Measurements from ENCODE around the gene CLEC4D. TPM values are rescaled to one million over a fixed set of nuclear protein-coding genes. Genes with fewer than 3 reads are reported as not detected.

The CLEC4D gene
- polyA plus RNA-seq, 1 donor from 2014 or later = not detected

DNA sequence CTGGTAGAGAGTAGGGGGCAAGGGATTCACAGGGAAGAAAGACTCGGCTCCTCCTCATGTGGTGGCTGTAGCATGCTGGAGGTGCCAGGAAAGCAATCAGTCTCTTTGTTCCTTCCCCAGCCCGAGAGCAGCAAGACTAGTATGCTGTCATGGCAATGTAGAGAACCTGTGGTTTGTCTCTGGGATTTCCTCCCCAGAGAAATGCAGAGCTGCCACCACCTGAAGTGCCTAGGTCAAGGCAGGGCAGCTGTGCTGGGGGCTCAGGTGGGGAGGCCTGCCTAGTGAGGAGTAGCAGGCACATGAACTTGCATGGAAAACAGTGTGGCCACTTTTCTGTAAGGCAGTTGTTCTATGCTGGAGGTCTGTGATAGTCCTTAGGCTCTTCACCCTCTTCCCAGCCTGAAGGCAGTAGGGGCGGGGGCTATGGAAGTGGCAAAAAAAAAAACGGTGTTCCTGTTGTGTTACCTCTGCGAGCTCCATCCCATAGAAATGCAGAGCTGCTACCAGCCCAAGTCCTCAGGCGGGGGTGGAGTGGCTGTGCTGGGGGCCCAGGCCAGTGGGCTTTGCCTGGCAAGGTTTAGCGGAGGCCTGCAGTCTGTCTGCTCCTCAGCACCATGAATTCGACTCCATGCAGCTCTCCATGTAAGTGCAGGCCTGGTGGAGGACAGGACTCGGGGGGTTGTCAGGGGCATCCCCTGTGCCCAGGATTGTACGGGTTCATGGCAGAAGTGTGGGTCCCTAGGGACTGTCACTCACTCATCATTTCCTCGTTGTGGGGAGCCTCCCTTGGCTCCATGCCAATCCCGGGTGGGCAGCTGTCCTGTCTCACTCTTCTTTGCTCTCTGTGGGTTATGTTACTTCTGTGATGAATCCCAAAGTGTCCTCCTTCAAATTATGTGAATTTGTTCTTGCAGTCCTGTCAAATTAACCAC, 4.1 kb upstream of the CLEC4D start:
- Histone ChIP-seq H2AFZ (ENCODE audit: low read depth, low read length) (no peak overlapping the region), H3K36me3 (ENCODE audit: insufficient read depth, low read length) (no peaks in the 10 kb centered on the region), H3K9me2 (ENCODE audit: insufficient read depth, low read length) (no peaks in the 10 kb centered on the region), H3K79me2 (replicated peaks; ENCODE audit: insufficient read depth, low read length) (no peaks in the 10 kb centered on the region), H3K4me2 (ENCODE audit: low read length) (no peak overlapping the region), H3F3A (ENCODE audit: insufficient read depth, low read length, poor library complexity, severe bottlenecking) (no peaks in the 10 kb centered on the region), H3K27ac (ENCODE audit: low read length) (no peak overlapping the region), H3K27me3 (ENCODE audit: insufficient read depth, low read depth, low read length) (no peaks in the 10 kb centered on the region), H3K9me3 (ENCODE audit: low read length) (no peaks in the 10 kb centered on the region), H4K20me1 (ENCODE audit: insufficient read depth) (no peaks in the 10 kb centered on the region), H3K9ac (ENCODE audit: low read length) (no peak overlapping the region), H3K4me3 (ENCODE audit: low read length) (no peak overlapping the region)
- TF ChIP-seq EZH2 (IDR thresholded peaks at IDR 0.05; ENCODE audit: borderline replicate concordance, insufficient read depth, low read length, poor library complexity, severe bottlenecking) (no peak), EP300 (conservative IDR thresholded peaks at IDR 0.05; ENCODE audit: poor library complexity, severe bottlenecking) (no peak), TAF1 (IDR thresholded peaks at IDR 0.05; ENCODE audit: low read depth) (no peak)
- TF ChIP-seq, protein P1, sequence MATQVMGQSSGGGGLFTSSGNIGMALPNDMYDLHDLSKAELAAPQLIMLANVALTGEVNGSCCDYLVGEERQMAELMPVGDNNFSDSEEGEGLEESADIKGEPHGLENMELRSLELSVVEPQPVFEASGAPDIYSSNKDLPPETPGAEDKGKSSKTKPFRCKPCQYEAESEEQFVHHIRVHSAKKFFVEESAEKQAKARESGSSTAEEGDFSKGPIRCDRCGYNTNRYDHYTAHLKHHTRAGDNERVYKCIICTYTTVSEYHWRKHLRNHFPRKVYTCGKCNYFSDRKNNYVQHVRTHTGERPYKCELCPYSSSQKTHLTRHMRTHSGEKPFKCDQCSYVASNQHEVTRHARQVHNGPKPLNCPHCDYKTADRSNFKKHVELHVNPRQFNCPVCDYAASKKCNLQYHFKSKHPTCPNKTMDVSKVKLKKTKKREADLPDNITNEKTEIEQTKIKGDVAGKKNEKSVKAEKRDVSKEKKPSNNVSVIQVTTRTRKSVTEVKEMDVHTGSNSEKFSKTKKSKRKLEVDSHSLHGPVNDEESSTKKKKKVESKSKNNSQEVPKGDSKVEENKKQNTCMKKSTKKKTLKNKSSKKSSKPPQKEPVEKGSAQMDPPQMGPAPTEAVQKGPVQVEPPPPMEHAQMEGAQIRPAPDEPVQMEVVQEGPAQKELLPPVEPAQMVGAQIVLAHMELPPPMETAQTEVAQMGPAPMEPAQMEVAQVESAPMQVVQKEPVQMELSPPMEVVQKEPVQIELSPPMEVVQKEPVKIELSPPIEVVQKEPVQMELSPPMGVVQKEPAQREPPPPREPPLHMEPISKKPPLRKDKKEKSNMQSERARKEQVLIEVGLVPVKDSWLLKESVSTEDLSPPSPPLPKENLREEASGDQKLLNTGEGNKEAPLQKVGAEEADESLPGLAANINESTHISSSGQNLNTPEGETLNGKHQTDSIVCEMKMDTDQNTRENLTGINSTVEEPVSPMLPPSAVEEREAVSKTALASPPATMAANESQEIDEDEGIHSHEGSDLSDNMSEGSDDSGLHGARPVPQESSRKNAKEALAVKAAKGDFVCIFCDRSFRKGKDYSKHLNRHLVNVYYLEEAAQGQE (IDR thresholded peaks at IDR 0.05; ENCODE audit: borderline replicate concordance) = no peak

DNA sequence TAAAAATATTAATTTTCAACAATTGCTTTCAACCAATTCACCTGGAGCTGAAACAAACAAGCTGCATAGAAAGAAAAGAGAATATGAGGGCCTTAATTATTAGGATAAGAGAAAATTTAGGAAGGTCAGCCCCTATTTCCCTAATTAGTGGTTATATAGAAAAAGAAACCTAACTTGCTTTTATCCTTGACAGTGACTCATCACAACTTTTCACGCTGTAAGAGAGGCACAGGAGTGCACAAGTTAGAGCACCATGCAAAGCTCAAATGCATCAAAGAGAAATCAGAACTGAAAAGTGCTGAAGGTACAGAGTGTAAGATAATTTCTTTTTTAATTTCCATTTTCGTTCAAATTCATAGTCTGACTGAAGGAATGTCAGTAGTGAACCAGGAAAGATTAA, 4.7 kb downstream of the CLEC4D start:
- Histone ChIP-seq H2AFZ (ENCODE audit: low read depth, low read length) (no peak overlapping the region), H3K9me3 (ENCODE audit: low read length) (no peaks in the 10 kb centered on the region), H3K9ac (ENCODE audit: low read length) (no peak overlapping the region), H4K20me1 (ENCODE audit: insufficient read depth) (no peaks in the 10 kb centered on the region), H3K4me2 (ENCODE audit: low read length) (no peak overlapping the region), H3K27ac (ENCODE audit: low read length) (no peak overlapping the region), H3K36me3 (ENCODE audit: insufficient read depth, low read length) (no peaks in the 10 kb centered on the region), H3K27me3 (ENCODE audit: insufficient read depth, low read depth, low read length) (no peaks in the 10 kb centered on the region), H3K9me2 (ENCODE audit: insufficient read depth, low read length) (no peaks in the 10 kb centered on the region), H3F3A (ENCODE audit: insufficient read depth, low read length, poor library complexity, severe bottlenecking) (no peaks in the 10 kb centered on the region), H3K79me2 (replicated peaks; ENCODE audit: insufficient read depth, low read length) (no peaks in the 10 kb centered on the region), H3K4me3 (ENCODE audit: low read length) (no peak overlapping the region)
- TF ChIP-seq EZH2 (IDR thresholded peaks at IDR 0.05; ENCODE audit: borderline replicate concordance, insufficient read depth, low read length, poor library complexity, severe bottlenecking) (no peak), POLR2AphosphoS5 (IDR thresholded peaks at IDR 0.05) (no peak), TAF1 (IDR thresholded peaks at IDR 0.05; ENCODE audit: low read depth) (no peak), RAD21 (conservative IDR thresholded peaks at IDR 0.05) (no peak), MXI1 (conservative IDR thresholded peaks at IDR 0.05; ENCODE audit: poor library complexity, severe bottlenecking) (no peak), SMC3 (conservative IDR thresholded peaks at IDR 0.05; ENCODE audit: poor library complexity) (no peak), EP300 (conservative IDR thresholded peaks at IDR 0.05; ENCODE audit: poor library complexity, severe bottlenecking) (no peak)
- TF ChIP-seq, protein P2, sequence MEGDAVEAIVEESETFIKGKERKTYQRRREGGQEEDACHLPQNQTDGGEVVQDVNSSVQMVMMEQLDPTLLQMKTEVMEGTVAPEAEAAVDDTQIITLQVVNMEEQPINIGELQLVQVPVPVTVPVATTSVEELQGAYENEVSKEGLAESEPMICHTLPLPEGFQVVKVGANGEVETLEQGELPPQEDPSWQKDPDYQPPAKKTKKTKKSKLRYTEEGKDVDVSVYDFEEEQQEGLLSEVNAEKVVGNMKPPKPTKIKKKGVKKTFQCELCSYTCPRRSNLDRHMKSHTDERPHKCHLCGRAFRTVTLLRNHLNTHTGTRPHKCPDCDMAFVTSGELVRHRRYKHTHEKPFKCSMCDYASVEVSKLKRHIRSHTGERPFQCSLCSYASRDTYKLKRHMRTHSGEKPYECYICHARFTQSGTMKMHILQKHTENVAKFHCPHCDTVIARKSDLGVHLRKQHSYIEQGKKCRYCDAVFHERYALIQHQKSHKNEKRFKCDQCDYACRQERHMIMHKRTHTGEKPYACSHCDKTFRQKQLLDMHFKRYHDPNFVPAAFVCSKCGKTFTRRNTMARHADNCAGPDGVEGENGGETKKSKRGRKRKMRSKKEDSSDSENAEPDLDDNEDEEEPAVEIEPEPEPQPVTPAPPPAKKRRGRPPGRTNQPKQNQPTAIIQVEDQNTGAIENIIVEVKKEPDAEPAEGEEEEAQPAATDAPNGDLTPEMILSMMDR (IDR thresholded peaks at IDR 0.05; ENCODE audit: poor library complexity, severe bottlenecking) = no peak
- TF ChIP-seq, protein P1 (IDR thresholded peaks at IDR 0.05; ENCODE audit: borderline replicate concordance) = no peak
